Esophagus muscularis mucosa (tissue), 4 donors: ENCODE results near the gene MCTP2. TPM values are rescaled to one million over a fixed set of nuclear protein-coding genes. Genes with fewer than 3 reads are reported as not detected.

ENCODE experiments used
- DNase-seq: peaks from one replicate; pipeline ENCODE4 v3.0.0-alpha.2; 2017; ENCODE audit errors: extremely low spot score
- H3K27ac ChIP-seq, 4 donors: fragments of 200-600 bp; sonication (generic); replicated peaks in 1 of 4; 1 replicate in 3 of 4; 2 replicates in 1 of 4; pipeline ENCODE4 v1.5.1; 2016 to 2019; ENCODE audit warnings: mild to moderate bottlenecking in 1 of 4
- H3K27me3 ChIP-seq, 4 donors: fragments of 200-600 bp; sonication (generic); one replicate each; pipeline versions ENCODE4 v1.5.1 to v1.6.0; 2016 to 2019
- H3K36me3 ChIP-seq, 4 donors: fragments of 200-600 bp; sonication (generic); one replicate each; pipeline ENCODE4 v1.5.1; 2016 to 2019
- H3K4me1 ChIP-seq, 4 donors: fragments of 200-600 bp; sonication (generic); one replicate each; pipeline ENCODE4 v1.5.1; 2016 to 2019
- H3K4me3 ChIP-seq, 4 donors: fragments of 200-600 bp; sonication (generic); 1 replicate in 2 of 4; 2 replicates in 2 of 4; pipeline ENCODE4 v1.5.1; 2016 to 2019; ENCODE audit warnings: mild to moderate bottlenecking in 4 of 4, moderate library complexity in 1 of 4
- H3K9me3 ChIP-seq, 4 donors: fragments of 200-600 bp; sonication (generic); 1 replicate in 3 of 4; 2 replicates in 1 of 4; pipeline ENCODE4 v1.5.1; 2016 to 2019
- EP300 ChIP-seq: sonication (generic); formaldehyde crosslinking; IDR thresholded peaks from one replicate; pipeline ENCODE4 v1.6.1; 2017; ENCODE audit warnings: antibody characterized with exemption
- POLR2A ChIP-seq: fragments of 450-650 bp; IDR thresholded peaks from one replicate; pipeline ENCODE4 v1.6.1; 2017; ENCODE audit warnings: antibody characterized with exemption, moderate library complexity, mild to moderate bottlenecking, low read depth
- POLR2AphosphoS5 ChIP-seq, 2 donors: sonication (generic); formaldehyde crosslinking; IDR thresholded peaks; one replicate each; pipeline ENCODE4 v1.6.1; 2017; ENCODE audit warnings: antibody characterized with exemption in 2 of 2
- WGBS: methylation state at CpG from one replicate; pipeline ENCODE4 v1.1.5; 2018; 5-methylcytosine and 5-hydroxymethylcytosine counted together
- intact Hi-C: fragments of 100-400 bp; cut with DNase I; formaldehyde crosslinking; loops from one replicate; pipeline ENCODE4 v1.15.1; 2023
- total RNA-seq, 4 donors: library from RNA; depleted of rRNA; stranded (reverse); fragments of >200 nt; gene quantifications; one replicate each; pipeline versions ENCODE4 v1.1.0 to v1.2.1, GENCODE V29; 2016
- TF ChIP-seq, protein P1 (sequence below), 3 experiments: fragments of 200-600 bp in 2 of 3; fragments of 450-650 bp in 1 of 3; sonication (generic) in 2 of 3; IDR thresholded peaks; one replicate each; pipeline ENCODE4 v1.5.1; 2017 to 2019; ENCODE audit warnings: antibody characterized with exemption in 3 of 3, mild to moderate bottlenecking in 2 of 3, moderate library complexity in 1 of 3

Gene MCTP2
- total RNA-seq, 4 donors from 2014 or later = 2.4 to 14.6 (median 4.4) TPM

DNA sequence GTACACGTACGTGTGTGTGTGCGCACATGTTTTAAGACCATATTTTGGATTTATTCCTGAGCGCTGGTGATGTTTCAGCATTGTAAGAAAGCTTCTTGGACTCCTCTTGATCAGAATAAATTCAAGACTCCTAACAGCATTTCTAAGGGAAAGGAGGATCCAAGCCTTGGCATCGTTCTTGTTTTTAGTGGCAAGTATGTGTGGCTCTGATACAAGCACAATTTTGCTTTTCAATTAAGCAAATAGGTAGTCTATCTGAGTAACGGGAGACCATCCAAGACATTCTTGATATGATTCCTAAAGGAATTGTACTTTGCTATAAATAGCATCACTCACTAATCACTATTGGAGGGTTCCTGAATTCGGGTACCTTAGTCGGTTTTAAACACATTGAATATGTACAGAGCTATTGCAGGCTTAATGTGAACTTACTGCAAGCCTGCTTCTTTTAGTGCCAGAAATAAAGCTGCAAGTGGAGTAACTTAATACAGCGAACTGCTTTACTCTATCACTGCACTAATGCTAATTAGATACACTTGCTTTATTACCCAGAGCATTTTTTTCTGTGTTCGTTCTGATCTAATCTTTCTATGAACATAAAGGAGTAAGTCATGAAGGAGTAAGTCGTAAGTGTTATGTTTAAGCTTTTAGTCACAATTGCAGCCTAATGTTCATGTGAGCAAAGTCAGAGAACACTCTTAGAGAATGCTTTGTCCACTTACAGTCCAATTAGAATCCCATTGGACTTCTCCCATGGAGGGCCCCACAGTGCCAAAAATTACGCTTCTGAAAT is 186.3 kb downstream of the MCTP2 start:
- intact Hi-C loops = no loop called here
- no peak overlapping the region for H3K4me3 ChIP-seq
- DNase-seq = no peak
- no peaks in the 10 kb centered on the region for H3K36me3 ChIP-seq
- WGBS = 35% methylated on average over 12 of the region's 12 CpGs
- no peak overlapping the region for H3K27ac ChIP-seq
- TF ChIP-seq EP300 (no peak), POLR2AphosphoS5 (IDR thresholded peaks at IDR 0.05) (no peak), POLR2A (no peak)
- TF ChIP-seq, protein P1, sequence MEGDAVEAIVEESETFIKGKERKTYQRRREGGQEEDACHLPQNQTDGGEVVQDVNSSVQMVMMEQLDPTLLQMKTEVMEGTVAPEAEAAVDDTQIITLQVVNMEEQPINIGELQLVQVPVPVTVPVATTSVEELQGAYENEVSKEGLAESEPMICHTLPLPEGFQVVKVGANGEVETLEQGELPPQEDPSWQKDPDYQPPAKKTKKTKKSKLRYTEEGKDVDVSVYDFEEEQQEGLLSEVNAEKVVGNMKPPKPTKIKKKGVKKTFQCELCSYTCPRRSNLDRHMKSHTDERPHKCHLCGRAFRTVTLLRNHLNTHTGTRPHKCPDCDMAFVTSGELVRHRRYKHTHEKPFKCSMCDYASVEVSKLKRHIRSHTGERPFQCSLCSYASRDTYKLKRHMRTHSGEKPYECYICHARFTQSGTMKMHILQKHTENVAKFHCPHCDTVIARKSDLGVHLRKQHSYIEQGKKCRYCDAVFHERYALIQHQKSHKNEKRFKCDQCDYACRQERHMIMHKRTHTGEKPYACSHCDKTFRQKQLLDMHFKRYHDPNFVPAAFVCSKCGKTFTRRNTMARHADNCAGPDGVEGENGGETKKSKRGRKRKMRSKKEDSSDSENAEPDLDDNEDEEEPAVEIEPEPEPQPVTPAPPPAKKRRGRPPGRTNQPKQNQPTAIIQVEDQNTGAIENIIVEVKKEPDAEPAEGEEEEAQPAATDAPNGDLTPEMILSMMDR (IDR thresholded peaks at IDR 0.05) = no peak
- no peaks in the 10 kb centered on the region for H3K9me3 ChIP-seq
- H3K4me1 ChIP-seq = peaks cover 0 to 46% (median 38%) of the 10 kb centered on the region in 4 donors
- H3K27me3 ChIP-seq = no peaks in the 10 kb centered on the region

DNA sequence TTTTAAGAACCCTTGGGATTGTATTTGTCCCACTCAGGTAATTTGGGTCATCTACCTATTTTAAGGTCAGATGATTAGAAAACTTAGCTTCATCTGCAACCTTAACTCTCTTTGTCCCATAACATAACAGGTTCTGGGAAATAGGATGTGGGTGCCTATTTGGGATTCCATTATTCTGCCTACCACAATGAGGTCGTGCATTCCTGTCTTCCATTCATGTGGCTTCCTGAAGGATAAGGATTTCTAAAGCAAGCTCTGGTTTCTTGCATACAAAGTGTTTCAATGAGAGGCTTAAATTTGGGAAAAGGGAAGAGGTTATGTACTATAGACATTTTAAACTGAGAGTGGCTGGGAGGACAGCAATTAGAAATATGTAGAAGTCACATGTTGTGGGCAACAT is 190.3 kb downstream of the MCTP2 start:
- intact Hi-C loops = no loop called here
- 75% methylated on average over 1 of the region's 1 CpG for WGBS
- DNase-seq = no peak
- H3K4me1 ChIP-seq = peaks cover 0 to 16% (median 14%) of the 10 kb centered on the region in 4 donors
- no peaks in the 10 kb centered on the region for H3K36me3 ChIP-seq
- H3K27me3 ChIP-seq = no peaks in the 10 kb centered on the region
- no peak overlapping the region for H3K4me3 ChIP-seq
- TF ChIP-seq POLR2A (no peak), POLR2AphosphoS5 (IDR thresholded peaks at IDR 0.05) (no peak), EP300 (no peak)
- TF ChIP-seq, protein P1 (IDR thresholded peaks at IDR 0.05) = no peak
- H3K9me3 ChIP-seq = no peaks in the 10 kb centered on the region
- no peak overlapping the region for H3K27ac ChIP-seq

DNA sequence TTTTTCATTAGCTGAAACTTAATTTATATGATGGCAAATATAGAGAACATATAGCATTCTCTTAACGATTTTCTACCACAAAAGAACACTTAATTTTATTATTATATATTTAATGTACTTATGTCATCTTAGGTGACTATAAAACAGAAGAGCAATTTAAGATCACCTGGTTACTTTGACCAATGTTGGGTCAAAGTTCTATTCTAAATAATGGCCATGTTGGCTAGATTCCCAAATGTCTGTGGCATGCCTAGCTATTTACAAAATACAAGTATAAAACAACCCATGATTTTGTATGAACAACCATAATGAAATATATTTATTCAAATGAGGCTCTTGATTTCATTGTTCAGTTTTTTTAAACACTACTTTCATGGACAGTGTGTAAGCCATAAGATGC is 200.9 kb downstream of the MCTP2 start:
- no peak overlapping the region for H3K4me3 ChIP-seq
- H3K4me1 ChIP-seq = no peaks in the 10 kb centered on the region
- no peaks in the 10 kb centered on the region for H3K36me3 ChIP-seq
- no peak for TF ChIP-seq EP300
- TF ChIP-seq, protein P1 (IDR thresholded peaks at IDR 0.05) = no peak
- no peak for TF ChIP-seq POLR2A
- TF ChIP-seq POLR2AphosphoS5 (IDR thresholded peaks at IDR 0.05) = no peak
- H3K27me3 ChIP-seq = no peaks in the 10 kb centered on the region
- no peak for DNase-seq
- H3K27ac ChIP-seq = no peak overlapping the region
- H3K9me3 ChIP-seq = no peaks in the 10 kb centered on the region
- intact Hi-C loops = no loop called here
- 89% methylated on average over 1 of the region's 1 CpG for WGBS

DNA sequence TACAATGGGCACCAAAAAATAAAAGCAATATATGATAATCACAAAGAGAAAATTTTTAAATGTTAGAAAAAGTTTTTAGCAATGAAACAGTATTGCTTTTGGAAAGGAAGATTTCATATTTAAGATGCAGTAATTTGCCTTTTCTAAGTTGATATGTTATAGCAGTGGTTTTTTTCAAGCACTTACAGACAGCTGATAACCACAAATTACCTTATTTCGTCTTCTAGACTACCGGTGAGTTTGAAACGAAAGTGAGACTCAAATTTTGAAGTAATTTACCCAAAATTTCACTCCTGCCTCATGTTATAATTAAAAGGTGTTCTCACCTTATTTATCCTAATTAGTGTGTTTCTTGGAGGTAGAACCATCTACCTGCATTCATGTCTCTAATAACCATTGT is 207.8 kb downstream of the MCTP2 start:
- Histone ChIP-seq H3K4me3 (no peak overlapping the region), H3K9me3 (no peaks in the 10 kb centered on the region), H3K27me3 (no peaks in the 10 kb centered on the region), H3K36me3 (no peaks in the 10 kb centered on the region), H3K4me1 (peaks cover 0 to 9% (median 6%) of the 10 kb centered on the region in 4 donors), H3K27ac (no peak overlapping the region)
- WGBS = 78% methylated on average over 3 of the region's 3 CpGs
- intact Hi-C loops = no loop called here
- TF ChIP-seq POLR2AphosphoS5 (IDR thresholded peaks at IDR 0.05) (no peak), POLR2A (no peak), EP300 (no peak)
- TF ChIP-seq, protein P1 (IDR thresholded peaks at IDR 0.05) = no peak
- DNase-seq = no peak
